IMR-90 (cell line): ENCODE measurements around the gene NKIRAS1. TPM values are rescaled to one million over a fixed set of nuclear protein-coding genes. Genes with fewer than 3 reads are reported as not detected.

Experiments
- ATAC-seq: fragments of 200-7000 bp; cut with Tn5 transposase; 2 replicates; pipeline ENCODE4 v1.9.1; 2020; ENCODE audit warnings: low read depth, mild to moderate bottlenecking, moderate library complexity
- BruUV-seq: library from RNA; stranded (reverse); fragments of 400-500 nt; replicated peaks from 2 replicates; lab custom pipeline; 2021; lab: Mats Ljungman, UMichigan
- CTCF ChIA-PET: fragments of 300-600 bp; formaldehyde crosslinking; extraction: SDS; loops from one replicate; lab custom pipeline; 2021; ENCODE audit warnings: antibody characterized with exemption; lab: Yijun Ruan, JAX
- POLR2A ChIA-PET: fragments of 300-600 bp; sonication (Branson Sonifier 250); formaldehyde crosslinking; loops from one replicate; lab custom pipeline; 2022; ENCODE audit warnings: antibody characterized with exemption; ENCODE audit not compliant: unreplicated experiment; lab: Charles Lee
- DNase-seq: peaks from one replicate; pipeline ENCODE4 v3.0.0; 2013
- H2AFZ ChIP-seq: replicated peaks from 2 replicates; pipeline ENCODE3; 2013; ENCODE audit warnings: low read length, mild to moderate bottlenecking; ENCODE audit not compliant: poor library complexity
- H2AK5ac ChIP-seq: 2 replicates; pipeline ENCODE4 v1.6.1; 2013; ENCODE audit warnings: low read depth, low read length, inconsistent platforms
- H2AK9ac ChIP-seq: replicated peaks from 2 replicates; pipeline ENCODE3; 2013; ENCODE audit warnings: mild to moderate bottlenecking, low read depth, low read length, moderate library complexity; ENCODE audit not compliant: poor library complexity
- H2BK120ac ChIP-seq: 2 replicates; pipeline ENCODE4 v1.6.1; 2013; ENCODE audit warnings: low read depth, low read length, inconsistent platforms
- H2BK15ac ChIP-seq: 3 replicates; pipeline ENCODE4 v1.6.1; 2013; ENCODE audit warnings: low read depth, low read length, inconsistent platforms
- H2BK20ac ChIP-seq: 2 replicates; pipeline ENCODE4 v1.6.1; 2013; ENCODE audit warnings: low read depth, mild to moderate bottlenecking, inconsistent platforms, low read length, moderate library complexity
- H2BK5ac ChIP-seq: 2 replicates; pipeline ENCODE4 v1.6.1; 2013; ENCODE audit warnings: mild to moderate bottlenecking, low read depth, low read length, inconsistent platforms; ENCODE audit not compliant: poor library complexity, severe bottlenecking
- H3K14ac ChIP-seq: replicated peaks from 2 replicates; pipeline ENCODE4 v1.6.1; 2013; ENCODE audit warnings: low read depth, low read length, inconsistent platforms
- H3K18ac ChIP-seq: 2 replicates; pipeline ENCODE4 v1.6.1; 2013; ENCODE audit warnings: low read depth, low read length, control low read depth
- H3K23ac ChIP-seq: 2 replicates; pipeline ENCODE4 v1.6.1; 2013; ENCODE audit warnings: low read depth, low read length, inconsistent platforms
- H3K27ac ChIP-seq: 2 replicates; pipeline ENCODE4 v1.5.1; 2013; ENCODE audit warnings: mild to moderate bottlenecking, control low read depth, low read length; ENCODE audit not compliant: insufficient read depth
- H3K27me3 ChIP-seq: 2 replicates; pipeline ENCODE4 v1.6.1; 2013; ENCODE audit warnings: low read length; ENCODE audit not compliant: control insufficient read depth, insufficient read depth
- H3K36me3 ChIP-seq: 2 replicates; pipeline ENCODE4 v1.6.1; 2013; ENCODE audit warnings: low read length, mixed read lengths; ENCODE audit not compliant: control insufficient read depth, insufficient read depth
- H3K4ac ChIP-seq: 2 replicates; pipeline ENCODE4 v1.6.1; 2013; ENCODE audit warnings: low read depth, low read length, inconsistent platforms
- H3K4me1 ChIP-seq: 2 replicates; pipeline ENCODE4 v1.6.1; 2013; ENCODE audit warnings: low read length, mixed read lengths; ENCODE audit not compliant: control insufficient read depth, insufficient read depth
- H3K4me2 ChIP-seq: 2 replicates; pipeline ENCODE4 v1.6.1; 2013; ENCODE audit warnings: low read depth, mild to moderate bottlenecking, control low read depth, low read length, moderate library complexity
- H3K4me3 ChIP-seq: 2 replicates; pipeline ENCODE4 v1.5.1; 2013; ENCODE audit warnings: low read depth, mild to moderate bottlenecking, control low read depth, low read length, moderate library complexity; ENCODE audit not compliant: insufficient read depth
- H3K56ac ChIP-seq: 2 replicates; pipeline ENCODE4 v1.6.1; 2013; ENCODE audit warnings: low read length, inconsistent platforms; ENCODE audit not compliant: insufficient read depth; ENCODE audit errors: extremely low read depth
- H3K79me1 ChIP-seq, 2 experiments: 2 replicates each; pipeline ENCODE4 v1.6.1; 2013; ENCODE audit warnings: low read length in 2 of 2, inconsistent platforms in 1 of 2, low read depth in 1 of 2
- H3K9ac ChIP-seq: 2 replicates; pipeline ENCODE4 v1.6.1; 2013; ENCODE audit warnings: low read depth, low read length, control low read depth
- H3K9me1 ChIP-seq: 2 replicates; pipeline ENCODE4 v1.6.1; 2013; ENCODE audit warnings: low read length, inconsistent platforms; ENCODE audit not compliant: insufficient read depth
- H3K9me3 ChIP-seq: 2 replicates; pipeline ENCODE4 v1.6.1; 2013; ENCODE audit warnings: low read length; ENCODE audit not compliant: control insufficient read depth, insufficient read depth
- H4K20me1 ChIP-seq: 2 replicates; pipeline ENCODE4 v1.6.1; 2013; ENCODE audit warnings: low read length, inconsistent platforms; ENCODE audit not compliant: insufficient read depth
- H4K5ac ChIP-seq: 2 replicates; pipeline ENCODE4 v1.6.1; 2013; ENCODE audit warnings: mild to moderate bottlenecking, low read depth, low read length, control low read depth
- H4K8ac ChIP-seq, 2 experiments: 2 replicates each; pipeline ENCODE4 v1.6.1; 2013; ENCODE audit warnings: low read depth in 2 of 2, low read length in 2 of 2, control low read depth in 1 of 2, inconsistent platforms in 1 of 2
- H4K91ac ChIP-seq: 2 replicates; pipeline ENCODE4 v1.6.1; 2013; ENCODE audit warnings: low read depth, low read length, inconsistent platforms; ENCODE audit not compliant: insufficient read depth
- BHLHE40 ChIP-seq: fragments of 150-350 bp; IDR thresholded peaks from 2 replicates; pipeline ENCODE4 v1.6.1; 2016; ENCODE audit warnings: mild to moderate bottlenecking, low read depth, low read length
- CEBPB ChIP-seq: IDR thresholded peaks from 2 replicates; pipeline ENCODE4 v1.6.1; 2012; ENCODE audit warnings: low read depth, low read length, improper control_type of control experiment
- CHD1 ChIP-seq: IDR thresholded peaks from 2 replicates; pipeline ENCODE4 v1.6.1; 2012; ENCODE audit warnings: low read depth, low read length, improper control_type of control experiment
- ELK1 ChIP-seq: fragments of 150-350 bp; IDR thresholded peaks from 2 replicates; pipeline ENCODE4 v1.6.1; 2016; ENCODE audit warnings: low read depth, mild to moderate bottlenecking, low read length, moderate library complexity, borderline replicate concordance
- MAZ ChIP-seq: IDR thresholded peaks from 2 replicates; pipeline ENCODE4 v1.6.1; 2012; ENCODE audit warnings: low read depth, mild to moderate bottlenecking, low read length, improper control_type of control experiment, moderate library complexity, borderline replicate concordance
- MXI1 ChIP-seq: IDR thresholded peaks from 2 replicates; pipeline ENCODE4 v1.6.1; 2012; ENCODE audit warnings: low read depth, mild to moderate bottlenecking, low read length, moderate library complexity, borderline replicate concordance
- NFE2L2 ChIP-seq: fragments of 150-350 bp; IDR thresholded peaks from 2 replicates; pipeline ENCODE4 v1.6.1; 2016; ENCODE audit warnings: low read depth, mild to moderate bottlenecking, low read length
- POLR2A ChIP-seq: IDR thresholded peaks from 2 replicates; pipeline ENCODE4 v1.6.1; 2012; ENCODE audit warnings: mild to moderate bottlenecking, low read depth, low read length
- RAD21 ChIP-seq: IDR thresholded peaks from 2 replicates; pipeline ENCODE4 v1.6.1; 2012; ENCODE audit warnings: low read length, improper control_type of control experiment
- RCOR1 ChIP-seq: IDR thresholded peaks from 2 replicates; pipeline ENCODE4 v1.6.1; 2012; ENCODE audit warnings: mild to moderate bottlenecking, low read length, improper control_type of control experiment; ENCODE audit not compliant: insufficient replicate concordance
- RFX5 ChIP-seq: IDR thresholded peaks from 2 replicates; pipeline ENCODE4 v1.8.0; 2012; ENCODE audit warnings: low read depth, mild to moderate bottlenecking, low read length, moderate library complexity
- SMC3 ChIP-seq: fragments of 150-350 bp; IDR thresholded peaks from 2 replicates; pipeline ENCODE4 v1.6.1; 2016; ENCODE audit warnings: low read depth, mild to moderate bottlenecking, antibody characterized with exemption, low read length, moderate library complexity
- USF2 ChIP-seq: fragments of 150-350 bp; IDR thresholded peaks from 2 replicates; pipeline ENCODE4 v1.6.1; 2017; ENCODE audit warnings: mild to moderate bottlenecking, antibody characterized with exemption, low read length, low read depth
- WGBS, 2 experiments: methylation state at CpG; one replicate each; pipeline versions ENCODE4 v1.1.5 to v1.1.7; 2013; ENCODE audit warnings: missing lambda C conversion rate in 2 of 2; ENCODE audit not compliant: insufficient read length in 1 of 2; ENCODE audit errors: extremely low coverage in 2 of 2; 5-methylcytosine and 5-hydroxymethylcytosine counted together
- dilution Hi-C: fragments of 300-500 bp; cut with HindIII; formaldehyde crosslinking; loops from one replicate; pipeline ENCODE4 v1.14.3; 2018; ENCODE audit warnings: low sequenced_read_pairs; ENCODE audit not compliant: unreplicated experiment
- in situ Hi-C: fragments of 300-500 bp; cut with MboI; formaldehyde crosslinking; loops from 3 replicates; pipeline ENCODE4 v1.14.3; 2019; ENCODE audit warnings: low sequenced_read_pairs, inconsistent platforms, mixed read lengths
- intact Hi-C: fragments of 100-400 bp; cut with micrococcal nuclease; formaldehyde crosslinking; loops from 2 replicates; pipeline ENCODE4 v1.10.0; 2022
- polyA plus RNA-seq, 3 experiments: library from polyadenylated mRNA; depleted of rRNA; stranded (reverse); fragments of >200 nt; gene quantifications; 2 replicates each; pipeline ENCODE4 v1.2.3, GENCODE V29; 2012; ENCODE audit warnings: low replicate concordance in 1 of 3
- total RNA-seq: library from RNA; depleted of rRNA; stranded (reverse); fragments of >200 nt; gene quantifications from 2 replicates; pipeline ENCODE4 v1.2.3, GENCODE V29; 2012

Gene NKIRAS1
- total and polyA plus RNA-seq, 2 of the 4 experiments (the other 2 are of a cell fraction): 6.1 to 6.8 TPM

GRCh38 chr3:23952646-23953045 lies 35.9 kb upstream of the NKIRAS1 start:
- no peak overlapping the region for H3K4me2 ChIP-seq
- ChIA-PET POLR2A (no interaction called here), CTCF (no interaction called here)
- peaks cover 64% of the 10 kb centered on the region for H4K20me1 ChIP-seq
- no peak overlapping the region for H3K4ac ChIP-seq
- H2AK5ac ChIP-seq: no peak overlapping the region
- H2AFZ ChIP-seq: no peak overlapping the region
- H3K23ac ChIP-seq: no peak overlapping the region
- no peak for TF ChIP-seq SMC3
- no peak for TF ChIP-seq RCOR1
- TF ChIP-seq MAZ: no peak
- TF ChIP-seq ELK1: no peak
- no peak for TF ChIP-seq RAD21
- no peak for TF ChIP-seq MXI1
- TF ChIP-seq CHD1: no peak
- no peak for TF ChIP-seq NFE2L2
- TF ChIP-seq USF2: no peak
- no peak for TF ChIP-seq RFX5
- no peak for TF ChIP-seq BHLHE40
- no peak for TF ChIP-seq POLR2A
- no peak for TF ChIP-seq CEBPB
- H3K4me1 ChIP-seq: peaks cover 9% of the 10 kb centered on the region
- no peaks in the 10 kb centered on the region; the same call in 1 of the 2 replicates for H3K9me1 ChIP-seq
- H2BK5ac ChIP-seq: no peak overlapping the region
- in situ Hi-C loops (no loop called here), intact Hi-C loops (no loop called here), dilution Hi-C loops (no loop called here)
- H3K14ac ChIP-seq: no peak overlapping the region
- no peak overlapping the region for H4K8ac ChIP-seq
- H2BK120ac ChIP-seq: no peak overlapping the region
- H3K18ac ChIP-seq: no peak overlapping the region
- H3K36me3 ChIP-seq: peaks cover 2% of the 10 kb centered on the region
- no peak overlapping the region for H3K56ac ChIP-seq
- no peaks in the 10 kb centered on the region for H3K27me3 ChIP-seq
- BruUV-seq: no TSS peak
- DNase-seq (no peak), ATAC-seq (no peak)
- no peak overlapping the region for H4K5ac ChIP-seq
- no peak overlapping the region for H2BK20ac ChIP-seq
- no peak overlapping the region for H3K27ac ChIP-seq
- H4K91ac ChIP-seq: no peak overlapping the region
- H2BK15ac ChIP-seq: no peak overlapping the region
- H3K79me1 ChIP-seq: peaks cover 26 to 78% of the 10 kb centered on the region in 2 experiments
- no peaks in the 10 kb centered on the region for H3K9me3 ChIP-seq
- no peak overlapping the region for H3K9ac ChIP-seq
- H3K4me3 ChIP-seq: no peak overlapping the region
- no peak overlapping the region for H2AK9ac ChIP-seq
- no CpG with 5 or more reads among the region's 4 CpGs for WGBS, 2 experiments
